ENCODE measurements around the gene APOF. TPM values are rescaled to one million over a fixed set of nuclear protein-coding genes. Genes with fewer than 3 reads are reported as not detected.

Gene APOF
- total and polyA plus RNA-seq, 9 of the 15 experiments (the other 6 are each of a cell fraction or from before 2014, with no cell fraction given): 0.09 to 0.15 (median 0.12) TPM; not detected in 5

- ChIA-PET CTCF (ENCODE audit: low intra/inter-chr PET ratio) (no interaction called here), POLR2A (interaction anchor here (0.6 to 19.0 kb wide), 6 partner anchors 13 to 172 kb away, joined by 3 to 274 read pairs (median 4); partner anchors contain the start of genes APOF, CNPY2, COQ10A and STAT2)
- Histone ChIP-seq H3K9ac (ENCODE audit: insufficient read depth in 1 of 2, low read depth in 2 of 2, low read length in 2 of 2) (peak within 1 kb of the TSS; percentile 69 to 80), H3K36me3 (ENCODE audit: control insufficient read depth, insufficient read depth, low read length) (peaks cover 23% of the 10 kb centered on the region; the same call in 2 of the 3 replicates), H4K20me1 (replicated peaks; ENCODE audit: control insufficient read depth, insufficient read depth, low read length) (no peaks in the 10 kb centered on the region), H3K9me3 (replicated peaks; ENCODE audit: control insufficient read depth, insufficient read depth, low read depth, low read length) (no peaks in the 10 kb centered on the region), H3K4me3 (no peak within 1 kb of the TSS), H3K9me1 (ENCODE audit: control insufficient read depth, insufficient read depth, low read length) (peaks cover 3% of the 10 kb centered on the region), H3K79me2 (ENCODE audit: control insufficient read depth, insufficient read depth, low read length) (peaks cover 13% of the 10 kb centered on the region), H3K4me2 (ENCODE audit: insufficient read depth, low read length) (peak within 1 kb of the TSS; percentile 57), H3K27ac (ENCODE audit: extremely low read depth, low read depth, low read length) (peak within 1 kb of the TSS; percentile 84), H3K4me1 (replicated peaks in 1 of 2; ENCODE audit: control insufficient read depth in 2 of 2, insufficient read depth in 2 of 2, low read length in 2 of 2) (peaks cover 17 to 44% of the 10 kb centered on the region in 2 experiments), H2AFZ (ENCODE audit: low read depth, low read length) (peak within 1 kb of the TSS; percentile 19; the same call in 1 of the 2 replicates), H3K27me3 (ENCODE audit: control insufficient read depth in 2 of 2, insufficient read depth in 2 of 2, low read length in 2 of 2) (no peaks in the 10 kb centered on the region)
- 85% methylated on average over 8 of the region's 9 CpGs for WGBS (ENCODE audit: insufficient coverage, low coverage, missing lambda C conversion rate)
- BruUV-seq (replicated peaks): TSS peak; percentile 8
- intact Hi-C loops (cut with micrococcal nuclease): no loop called here
- ATAC-seq (no peak), DNase-seq (ENCODE audit: extremely low read depth in 1 of 4, low spot score in 3 of 4) (no peak), FAIRE-seq (no peak)
- in situ Hi-C loops (cut with MboI): no loop called here
- TF ChIP-seq IRF9 (tag; IDR thresholded peaks at IDR 0.05): no peak
- no peak for TF ChIP-seq GABPB2 (CRISPR knock-in tag; conservative IDR thresholded peaks at IDR 0.05)
- TF ChIP-seq, protein P1, sequence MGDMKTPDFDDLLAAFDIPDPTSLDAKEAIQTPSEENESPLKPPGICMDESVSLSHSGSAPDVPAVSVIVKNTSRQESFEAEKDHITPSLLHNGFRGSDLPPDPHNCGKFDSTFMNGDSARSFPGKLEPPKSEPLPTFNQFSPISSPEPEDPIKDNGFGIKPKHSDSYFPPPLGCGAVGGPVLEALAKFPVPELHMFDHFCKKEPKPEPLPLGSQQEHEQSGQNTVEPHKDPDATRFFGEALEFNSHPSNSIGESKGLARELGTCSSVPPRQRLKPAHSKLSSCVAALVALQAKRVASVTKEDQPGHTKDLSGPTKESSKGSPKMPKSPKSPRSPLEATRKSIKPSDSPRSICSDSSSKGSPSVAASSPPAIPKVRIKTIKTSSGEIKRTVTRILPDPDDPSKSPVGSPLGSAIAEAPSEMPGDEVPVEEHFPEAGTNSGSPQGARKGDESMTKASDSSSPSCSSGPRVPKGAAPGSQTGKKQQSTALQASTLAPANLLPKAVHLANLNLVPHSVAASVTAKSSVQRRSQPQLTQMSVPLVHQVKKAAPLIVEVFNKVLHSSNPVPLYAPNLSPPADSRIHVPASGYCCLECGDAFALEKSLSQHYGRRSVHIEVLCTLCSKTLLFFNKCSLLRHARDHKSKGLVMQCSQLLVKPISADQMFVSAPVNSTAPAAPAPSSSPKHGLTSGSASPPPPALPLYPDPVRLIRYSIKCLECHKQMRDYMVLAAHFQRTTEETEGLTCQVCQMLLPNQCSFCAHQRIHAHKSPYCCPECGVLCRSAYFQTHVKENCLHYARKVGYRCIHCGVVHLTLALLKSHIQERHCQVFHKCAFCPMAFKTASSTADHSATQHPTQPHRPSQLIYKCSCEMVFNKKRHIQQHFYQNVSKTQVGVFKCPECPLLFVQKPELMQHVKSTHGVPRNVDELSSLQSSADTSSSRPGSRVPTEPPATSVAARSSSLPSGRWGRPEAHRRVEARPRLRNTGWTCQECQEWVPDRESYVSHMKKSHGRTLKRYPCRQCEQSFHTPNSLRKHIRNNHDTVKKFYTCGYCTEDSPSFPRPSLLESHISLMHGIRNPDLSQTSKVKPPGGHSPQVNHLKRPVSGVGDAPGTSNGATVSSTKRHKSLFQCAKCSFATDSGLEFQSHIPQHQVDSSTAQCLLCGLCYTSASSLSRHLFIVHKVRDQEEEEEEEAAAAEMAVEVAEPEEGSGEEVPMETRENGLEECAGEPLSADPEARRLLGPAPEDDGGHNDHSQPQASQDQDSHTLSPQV (IDR thresholded peaks at IDR 0.05): no peak
- no peak for TF ChIP-seq PML (IDR thresholded peaks at IDR 0.05; ENCODE audit: low read length)
- TF ChIP-seq, protein P2, sequence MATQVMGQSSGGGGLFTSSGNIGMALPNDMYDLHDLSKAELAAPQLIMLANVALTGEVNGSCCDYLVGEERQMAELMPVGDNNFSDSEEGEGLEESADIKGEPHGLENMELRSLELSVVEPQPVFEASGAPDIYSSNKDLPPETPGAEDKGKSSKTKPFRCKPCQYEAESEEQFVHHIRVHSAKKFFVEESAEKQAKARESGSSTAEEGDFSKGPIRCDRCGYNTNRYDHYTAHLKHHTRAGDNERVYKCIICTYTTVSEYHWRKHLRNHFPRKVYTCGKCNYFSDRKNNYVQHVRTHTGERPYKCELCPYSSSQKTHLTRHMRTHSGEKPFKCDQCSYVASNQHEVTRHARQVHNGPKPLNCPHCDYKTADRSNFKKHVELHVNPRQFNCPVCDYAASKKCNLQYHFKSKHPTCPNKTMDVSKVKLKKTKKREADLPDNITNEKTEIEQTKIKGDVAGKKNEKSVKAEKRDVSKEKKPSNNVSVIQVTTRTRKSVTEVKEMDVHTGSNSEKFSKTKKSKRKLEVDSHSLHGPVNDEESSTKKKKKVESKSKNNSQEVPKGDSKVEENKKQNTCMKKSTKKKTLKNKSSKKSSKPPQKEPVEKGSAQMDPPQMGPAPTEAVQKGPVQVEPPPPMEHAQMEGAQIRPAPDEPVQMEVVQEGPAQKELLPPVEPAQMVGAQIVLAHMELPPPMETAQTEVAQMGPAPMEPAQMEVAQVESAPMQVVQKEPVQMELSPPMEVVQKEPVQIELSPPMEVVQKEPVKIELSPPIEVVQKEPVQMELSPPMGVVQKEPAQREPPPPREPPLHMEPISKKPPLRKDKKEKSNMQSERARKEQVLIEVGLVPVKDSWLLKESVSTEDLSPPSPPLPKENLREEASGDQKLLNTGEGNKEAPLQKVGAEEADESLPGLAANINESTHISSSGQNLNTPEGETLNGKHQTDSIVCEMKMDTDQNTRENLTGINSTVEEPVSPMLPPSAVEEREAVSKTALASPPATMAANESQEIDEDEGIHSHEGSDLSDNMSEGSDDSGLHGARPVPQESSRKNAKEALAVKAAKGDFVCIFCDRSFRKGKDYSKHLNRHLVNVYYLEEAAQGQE (IDR thresholded peaks at IDR 0.05; ENCODE audit: borderline replicate concordance): no peak
- TF ChIP-seq, protein P2 (CRISPR knock-in tag; IDR thresholded peaks at IDR 0.05; ENCODE audit: low read depth): no peak
- TF ChIP-seq PRMT5 (CRISPR knock-in tag; IDR thresholded peaks at IDR 0.05): no peak
Measured at GRCh38 chr12:56338308-56339157, 24.1 kb downstream of the APOF start, which contains the start of gene IL23A. Gene IL23A, plus strand, starts transcription at chr12:56338884. Its CDS starts 161 bp downstream, at chr12:56339045.

All from K562 (cell line).